ENCODE measurements around the gene WHRN.
A peak's percentile ranks its signal among the peaks of the same experiment; 100 is the strongest.

DNA sequence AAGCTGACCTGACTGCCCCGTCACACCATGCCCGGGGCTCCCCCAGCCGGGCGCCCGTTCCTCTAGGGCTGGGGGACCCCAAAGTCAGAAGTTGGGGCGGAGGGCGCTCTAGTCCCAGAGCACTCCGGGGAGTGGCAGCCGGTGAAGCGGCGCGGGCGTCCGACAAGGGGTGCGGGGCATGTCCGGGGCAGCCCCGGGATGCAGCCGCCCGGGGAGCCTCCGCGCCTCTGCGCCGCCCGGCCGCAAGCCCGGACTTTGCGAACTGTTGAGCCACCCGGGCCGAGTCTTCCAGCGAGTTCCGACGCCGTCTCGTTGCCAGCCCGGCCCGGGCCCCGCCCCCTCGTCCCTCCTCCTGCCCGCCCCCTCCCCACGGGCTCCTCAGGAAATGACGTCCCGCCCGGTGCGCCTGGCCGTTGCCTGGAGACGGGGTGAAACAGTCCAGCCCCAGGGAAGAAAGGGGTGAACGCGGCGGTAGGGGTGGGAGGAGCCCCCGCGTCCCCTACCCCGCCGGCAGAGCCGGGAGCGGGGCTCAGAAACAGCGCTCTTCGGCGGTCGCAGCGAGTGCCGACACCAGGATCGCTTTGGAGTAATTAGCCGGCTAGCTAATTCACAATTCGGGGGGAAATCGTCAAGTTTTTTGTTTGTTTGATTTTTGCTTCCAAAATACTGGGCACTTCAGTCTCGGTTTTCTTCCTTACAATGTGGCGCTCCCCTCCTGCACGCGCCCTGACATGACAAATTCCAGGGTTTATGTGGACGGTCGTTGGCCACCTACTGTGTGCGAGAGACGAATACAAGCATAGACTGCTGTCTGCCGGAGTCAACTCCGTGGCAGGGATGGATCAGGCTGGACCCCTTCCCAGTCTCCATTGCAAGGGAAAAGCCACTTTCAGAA is at the start of gene WHRN:
- TF ChIP-seq ZNF384 (IDR thresholded peaks at IDR 0.05): no peak
- TF ChIP-seq L3MBTL2 (conservative IDR thresholded peaks at IDR 0.05): 0 out of 2 replicates have a peak, but pooled peaks have one; percentile 30
- TF ChIP-seq SUZ12 (IDR thresholded peaks at IDR 0.05): no peak
- no peak for TF ChIP-seq FOXM1 (IDR thresholded peaks at IDR 0.05; ENCODE audit: borderline replicate concordance)
- TF ChIP-seq FOXA1 (IDR thresholded peaks at IDR 0.05): no peak
- TF ChIP-seq FOXK2 (IDR thresholded peaks at IDR 0.05): no peak
- TF ChIP-seq SP1 (IDR thresholded peaks at IDR 0.05): no peak
- no peak for TF ChIP-seq NFRKB (IDR thresholded peaks at IDR 0.05)
- TF ChIP-seq PKNOX1 (IDR thresholded peaks at IDR 0.05): no peak

All from HEK293T (cell line).